GM18526 (cell line): ENCODE data around the gene EMILIN1.

ENCODE experiments used
- POLR2A ChIP-seq: IDR thresholded peaks from 3 replicates; pipeline ENCODE4 v1.6.1; 2011; ENCODE audit not compliant: insufficient read length; ENCODE audit errors: extremely low read depth

Gene EMILIN1

GRCh38 chr2:27135478-27135955 lies 57.1 kb downstream of the EMILIN1 start:
- TF ChIP-seq POLR2A, result no peak
